Suprapubic skin (tissue), 4 donors: ENCODE measurements around the gene CLECL1.

Experiments
- CTCF ChIP-seq, 2 donors: fragments of 200-600 bp in 1 of 2; fragments of 450-650 bp in 1 of 2; sonication (generic) in 1 of 2; IDR thresholded peaks; one replicate each; pipeline ENCODE4 v1.5.1; 2016 to 2019; ENCODE audit warnings: antibody characterized with exemption in 2 of 2, mild to moderate bottlenecking in 1 of 2, moderate library complexity in 1 of 2
- EP300 ChIP-seq: sonication (generic); formaldehyde crosslinking; IDR thresholded peaks from one replicate; pipeline ENCODE4 v1.6.1; 2017; ENCODE audit warnings: antibody characterized with exemption
- POLR2AphosphoS5 ChIP-seq, 3 donors: sonication (generic); formaldehyde crosslinking; IDR thresholded peaks; one replicate each; pipeline ENCODE4 v1.6.1; 2017; ENCODE audit warnings: antibody characterized with exemption in 3 of 3

DNA sequence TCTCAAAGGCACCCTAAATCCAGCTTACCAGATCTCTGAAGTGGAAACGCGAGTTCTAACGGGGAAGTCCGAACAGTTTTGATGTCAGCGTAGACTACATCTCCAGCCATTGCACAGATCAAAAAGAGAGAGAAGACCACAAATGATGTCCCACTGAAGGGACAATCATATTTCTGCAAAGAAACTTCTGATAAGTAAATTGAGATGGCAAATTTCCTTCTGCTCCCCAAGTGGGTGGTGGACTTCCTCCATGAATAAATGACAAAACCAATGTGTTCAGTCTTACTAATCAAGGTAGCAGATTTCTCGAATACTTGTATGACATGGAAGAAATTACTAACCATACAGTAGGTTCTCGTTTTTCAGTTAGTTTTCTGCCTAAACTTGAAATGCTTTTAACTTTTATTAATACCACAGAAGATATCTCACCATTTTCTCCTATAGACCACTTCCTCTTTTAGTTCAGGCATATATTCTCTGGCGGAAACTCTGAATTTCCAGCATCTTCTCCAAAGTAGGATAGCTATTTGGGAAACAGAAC is at the start of gene CLECL1:
- TF ChIP-seq CTCF (IDR thresholded peaks at IDR 0.05) (no peak), POLR2AphosphoS5 (IDR thresholded peaks at IDR 0.05) (no peak), EP300 (no peak)
